Measurements from ENCODE around the gene LRRC46. TPM values are rescaled to one million over a fixed set of nuclear protein-coding genes. Genes with fewer than 3 reads are reported as not detected.

Gene LRRC46
- total and polyA plus RNA-seq, 5 donors from 2014 or later = 0.11 to 0.48 (median 0.20) TPM

DNA sequence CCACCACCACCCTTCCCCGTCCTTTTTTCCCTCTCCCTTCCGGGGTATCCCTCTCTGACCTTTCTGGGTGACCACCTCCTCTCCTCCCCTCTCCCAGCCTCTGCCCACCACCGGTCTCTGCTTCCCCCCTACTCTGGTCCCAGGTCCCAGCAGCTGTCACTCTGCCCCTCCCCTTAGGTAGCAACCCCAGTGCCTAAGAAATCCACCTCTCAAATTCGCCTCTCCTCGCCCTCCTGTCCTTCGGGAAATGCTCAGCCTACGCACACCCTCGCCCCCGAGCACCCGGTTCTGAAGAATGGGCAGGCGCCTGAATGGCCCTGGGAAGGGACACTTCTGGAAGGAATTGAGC, 20.3 kb downstream of the LRRC46 start:
- Histone ChIP-seq H3K36me3 (ENCODE audit: control insufficient read depth, insufficient read depth, low read length) (no peaks in the 10 kb centered on the region), H3K27me3 (ENCODE audit: control insufficient read depth, insufficient read depth, low read length) (peaks cover 50% of the 10 kb centered on the region), H3K4me1 (ENCODE audit: control insufficient read depth, insufficient read depth, low read length, poor library complexity, severe bottlenecking) (peaks cover 32% of the 10 kb centered on the region), H3K27ac (ENCODE audit: insufficient read depth, low read length, poor library complexity, severe bottlenecking) (no peak overlapping the region), H3K4me3 (ENCODE audit: low read depth, low read length) (no peak overlapping the region), H3K9me3 (ENCODE audit: control insufficient read depth in 2 of 2, low read length in 2 of 2) (no peaks in the 10 kb centered on the region)
- Mint-ChIP-seq H3K4me3 (peak overlapping the region in 2 of 4 donors; percentile 52 to 60), H3K27me3 (peaks cover 88% of the 10 kb centered on the region), H3K27ac (no peak overlapping the region), H3K36me3 (no peaks in the 10 kb centered on the region), H3K9me3 (peaks cover 0 to 2% (median 0%) of the 10 kb centered on the region in 7 donors), H3K4me1 (peaks cover 0 to 26% (median 10%) of the 10 kb centered on the region in 4 donors)
- DNase-seq (no peak), ATAC-seq (ENCODE audit: low read depth in 2 of 2) (no peak)

DNA sequence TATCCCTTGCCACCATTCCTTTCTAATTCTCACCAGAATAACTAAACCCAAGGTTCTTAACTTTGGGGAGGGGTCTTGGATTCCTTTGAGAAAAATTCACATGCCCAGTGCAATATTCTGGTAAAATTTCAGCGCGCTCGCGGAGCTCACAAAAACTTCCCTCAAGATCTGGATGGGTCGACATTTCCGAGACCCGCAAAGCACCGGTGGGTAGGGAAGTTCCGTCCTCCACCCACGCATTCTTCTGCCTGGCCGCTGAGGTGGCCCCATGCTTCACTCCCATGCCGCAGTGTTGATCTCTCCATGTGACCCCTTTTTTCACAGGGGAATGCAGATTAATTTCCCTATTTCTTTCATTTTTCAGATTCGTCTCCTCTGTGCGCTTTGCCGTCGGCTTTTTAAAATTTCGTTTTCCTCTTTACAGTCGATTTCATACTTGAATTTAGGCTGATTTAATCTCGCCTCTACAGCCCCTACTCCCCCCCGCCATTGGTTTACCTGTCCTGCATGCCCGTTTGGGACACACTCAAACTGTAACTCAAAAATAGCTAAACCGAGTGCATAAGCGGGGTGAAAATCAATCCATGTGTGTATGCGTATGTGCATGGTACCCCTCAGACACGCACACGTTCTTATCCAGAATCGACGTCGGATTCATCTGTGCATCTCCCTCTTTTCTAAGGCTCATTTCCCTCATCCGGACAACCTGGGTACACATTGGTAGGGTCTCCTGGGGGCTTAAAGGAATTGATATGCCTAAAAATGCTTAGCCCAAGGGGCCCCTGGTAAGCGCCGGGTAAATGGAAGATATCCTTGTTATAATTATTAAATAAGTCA, 20.9 kb downstream of the LRRC46 start:
- Histone ChIP-seq H3K27ac (ENCODE audit: insufficient read depth, low read length, poor library complexity, severe bottlenecking) (no peak overlapping the region), H3K9me3 (ENCODE audit: control insufficient read depth in 2 of 2, low read length in 2 of 2) (no peaks in the 10 kb centered on the region), H3K4me1 (ENCODE audit: control insufficient read depth, insufficient read depth, low read length, poor library complexity, severe bottlenecking) (peaks cover 26% of the 10 kb centered on the region), H3K27me3 (ENCODE audit: control insufficient read depth, insufficient read depth, low read length) (peaks cover 46% of the 10 kb centered on the region), H3K4me3 (ENCODE audit: low read depth, low read length) (no peak overlapping the region), H3K36me3 (ENCODE audit: control insufficient read depth, insufficient read depth, low read length) (no peaks in the 10 kb centered on the region)
- no peak overlapping the region for H3K27ac Mint-ChIP-seq
- peak overlapping the region; percentile 14 to 60 (median 47) for H3K4me3 Mint-ChIP-seq
- peaks cover 0 to 22% (median 8%) of the 10 kb centered on the region in 4 donors for H3K4me1 Mint-ChIP-seq
- ATAC-seq (ENCODE audit: low read depth in 2 of 2) = no peak
- no peaks in the 10 kb centered on the region for H3K36me3 Mint-ChIP-seq
- no peak for DNase-seq
- H3K9me3 Mint-ChIP-seq = peaks cover 0 to 2% (median 0%) of the 10 kb centered on the region in 7 donors
- H3K27me3 Mint-ChIP-seq = peaks cover 87% of the 10 kb centered on the region

DNA sequence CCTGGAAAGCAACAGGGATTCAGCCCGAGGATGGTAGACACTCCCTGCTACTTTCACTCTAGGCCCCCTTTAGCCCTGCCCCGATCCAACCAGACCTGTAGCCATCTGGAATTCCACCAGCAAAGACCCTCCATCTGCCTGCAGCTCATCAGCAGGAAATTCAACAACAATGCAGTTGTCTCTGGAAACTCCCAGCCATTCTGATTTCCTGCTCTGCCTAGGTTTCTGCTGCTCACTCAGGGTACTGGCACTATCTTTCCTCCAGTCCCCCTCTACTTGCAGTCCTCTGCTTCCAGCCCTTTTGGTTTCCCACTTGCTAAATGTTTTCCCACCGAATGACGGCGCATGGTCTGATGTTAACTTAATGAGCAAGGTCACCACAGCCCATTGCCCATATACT, 22.1 kb downstream of the LRRC46 start:
- Histone ChIP-seq H3K27ac (ENCODE audit: insufficient read depth, low read length, poor library complexity, severe bottlenecking) (no peak overlapping the region), H3K9me3 (ENCODE audit: control insufficient read depth in 2 of 2, low read length in 2 of 2) (no peaks in the 10 kb centered on the region), H3K4me3 (ENCODE audit: low read depth, low read length) (no peak overlapping the region), H3K36me3 (ENCODE audit: control insufficient read depth, insufficient read depth, low read length) (no peaks in the 10 kb centered on the region), H3K4me1 (ENCODE audit: control insufficient read depth, insufficient read depth, low read length, poor library complexity, severe bottlenecking) (peaks cover 21% of the 10 kb centered on the region), H3K27me3 (ENCODE audit: control insufficient read depth, insufficient read depth, low read length) (peaks cover 43% of the 10 kb centered on the region)
- H3K4me1 Mint-ChIP-seq = peaks cover 0 to 20% (median 8%) of the 10 kb centered on the region in 4 donors
- no peaks in the 10 kb centered on the region for H3K36me3 Mint-ChIP-seq
- H3K27me3 Mint-ChIP-seq = peaks cover 83% of the 10 kb centered on the region
- peak overlapping the region in 1 of 3 donors; percentile 67 for H3K27ac Mint-ChIP-seq
- peak overlapping the region in 1 of 4 donors; percentile 29 for H3K4me3 Mint-ChIP-seq
- H3K9me3 Mint-ChIP-seq = peaks cover 0 to 2% (median 0%) of the 10 kb centered on the region in 7 donors
- ATAC-seq (ENCODE audit: low read depth in 2 of 2) = no peak
- no peak for DNase-seq

DNA sequence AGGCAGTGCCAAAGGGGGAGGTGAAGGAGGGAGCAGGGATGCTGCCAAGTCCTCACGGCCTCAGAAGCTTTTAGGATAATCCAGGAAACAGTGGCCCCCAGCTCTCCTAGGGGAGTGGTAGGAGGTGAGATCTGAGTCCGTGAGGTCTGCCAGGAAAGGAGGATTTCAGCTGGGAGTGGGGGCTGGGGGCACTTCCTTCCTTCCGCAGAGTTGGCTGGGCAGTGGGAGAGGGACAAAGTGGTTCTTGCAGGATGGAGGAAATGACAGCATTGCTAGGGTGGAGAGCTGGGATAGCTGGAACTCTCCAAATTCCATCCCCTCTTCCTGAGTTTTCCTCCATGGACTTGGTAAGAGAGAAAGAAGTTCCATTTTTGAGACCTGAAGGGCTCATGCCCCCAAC, 24.3 kb downstream of the LRRC46 start:
- no peak overlapping the region for H3K27ac Mint-ChIP-seq
- peaks cover 0 to 11% (median 6%) of the 10 kb centered on the region in 4 donors for H3K4me1 Mint-ChIP-seq
- Histone ChIP-seq H3K4me1 (ENCODE audit: control insufficient read depth, insufficient read depth, low read length, poor library complexity, severe bottlenecking) (peaks cover 14% of the 10 kb centered on the region), H3K4me3 (ENCODE audit: low read depth, low read length) (no peak overlapping the region), H3K36me3 (ENCODE audit: control insufficient read depth, insufficient read depth, low read length) (no peaks in the 10 kb centered on the region), H3K27me3 (ENCODE audit: control insufficient read depth, insufficient read depth, low read length) (peaks cover 24% of the 10 kb centered on the region), H3K9me3 (ENCODE audit: control insufficient read depth in 2 of 2, low read length in 2 of 2) (no peaks in the 10 kb centered on the region), H3K27ac (ENCODE audit: insufficient read depth, low read length, poor library complexity, severe bottlenecking) (no peak overlapping the region)
- ATAC-seq (ENCODE audit: low read depth in 2 of 2) (no peak), DNase-seq (no peak)
- H3K27me3 Mint-ChIP-seq = peaks cover 61% of the 10 kb centered on the region
- H3K36me3 Mint-ChIP-seq = no peaks in the 10 kb centered on the region
- no peak overlapping the region for H3K4me3 Mint-ChIP-seq
- H3K9me3 Mint-ChIP-seq = peaks cover 0 to 4% (median 0%) of the 10 kb centered on the region in 7 donors

DNA sequence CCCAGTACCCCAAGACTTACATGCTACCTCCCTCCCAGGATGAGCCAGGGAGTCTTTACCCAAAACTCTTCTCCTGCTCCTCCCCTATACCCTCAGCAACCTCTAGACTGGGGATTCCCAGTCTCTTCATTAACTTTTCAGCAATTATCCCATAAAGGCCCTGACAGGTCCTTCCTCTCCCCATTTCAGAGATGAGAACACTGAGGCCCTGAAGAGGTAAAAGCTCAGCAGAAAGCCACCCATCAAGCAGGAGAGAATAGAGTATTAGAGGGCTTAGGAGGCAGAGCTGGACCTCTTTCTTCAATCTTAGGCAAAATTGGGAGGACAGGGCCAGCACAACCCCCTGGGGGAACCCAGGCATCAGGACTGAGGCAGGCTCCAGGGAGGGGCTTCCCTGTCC, 25.4 kb downstream of the LRRC46 start:
- Mint-ChIP-seq H3K27me3 (peaks cover 58% of the 10 kb centered on the region), H3K36me3 (no peaks in the 10 kb centered on the region), H3K9me3 (peaks cover 0 to 4% (median 0%) of the 10 kb centered on the region in 7 donors), H3K27ac (no peak overlapping the region), H3K4me3 (no peak overlapping the region), H3K4me1 (peaks cover 0 to 7% (median 4%) of the 10 kb centered on the region in 4 donors)
- H3K27ac ChIP-seq (ENCODE audit: insufficient read depth, low read length, poor library complexity, severe bottlenecking) = no peak overlapping the region
- ATAC-seq (ENCODE audit: low read depth in 2 of 2) (no peak), DNase-seq (no peak)
- no peaks in the 10 kb centered on the region for H3K9me3 ChIP-seq (ENCODE audit: control insufficient read depth in 2 of 2, low read length in 2 of 2)
- H3K36me3 ChIP-seq (ENCODE audit: control insufficient read depth, insufficient read depth, low read length) = no peaks in the 10 kb centered on the region
- peaks cover 3% of the 10 kb centered on the region for H3K4me1 ChIP-seq (ENCODE audit: control insufficient read depth, insufficient read depth, low read length, poor library complexity, severe bottlenecking)
- H3K4me3 ChIP-seq (ENCODE audit: low read depth, low read length) = no peak overlapping the region
- peaks cover 24% of the 10 kb centered on the region for H3K27me3 ChIP-seq (ENCODE audit: control insufficient read depth, insufficient read depth, low read length)

DNA sequence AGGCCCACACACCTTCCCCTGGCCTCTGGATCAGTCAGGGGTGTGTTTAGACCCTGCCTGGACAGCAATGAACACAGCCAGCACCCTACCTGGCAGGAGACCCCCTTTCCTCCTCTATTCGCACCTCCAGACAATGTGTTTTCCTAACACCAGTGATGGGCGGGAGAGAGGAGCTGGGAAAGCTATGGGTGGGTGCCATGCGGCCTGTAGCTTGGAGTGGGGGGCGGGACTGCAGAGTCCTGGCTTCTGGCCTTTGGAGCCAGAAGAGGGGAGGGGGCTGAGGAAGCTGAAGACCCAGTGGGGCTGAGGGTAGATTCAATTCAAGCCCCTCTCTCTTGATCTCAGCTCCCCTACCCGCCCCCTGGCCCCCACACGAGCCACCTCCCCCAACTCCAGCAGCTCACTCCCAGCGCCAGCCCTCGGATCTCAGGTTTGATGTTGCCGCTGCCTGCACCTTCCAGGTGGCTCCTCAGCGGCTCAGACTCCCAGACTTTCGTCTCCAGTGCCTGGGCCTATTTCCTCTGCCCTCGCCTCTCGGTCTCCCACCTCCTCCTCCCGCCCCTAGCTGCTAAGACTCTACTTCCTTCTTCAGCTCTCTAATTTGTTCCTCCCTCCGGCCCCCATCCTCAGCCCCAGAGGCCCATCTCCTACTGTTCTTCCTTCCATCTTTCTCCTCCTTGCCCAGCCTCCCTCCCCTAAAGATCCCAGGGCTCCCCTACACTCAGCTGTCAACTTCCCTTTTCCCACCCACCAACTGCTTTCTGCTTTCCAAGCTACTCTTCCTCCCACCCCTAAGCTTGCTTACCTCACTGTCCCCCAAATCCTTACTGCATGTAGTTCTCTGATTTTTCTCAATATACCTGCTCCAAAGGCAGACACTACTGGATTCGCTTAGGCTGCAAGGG, 26.3 kb downstream of the LRRC46 start:
- Histone ChIP-seq H3K4me1 (ENCODE audit: control insufficient read depth, insufficient read depth, low read length, poor library complexity, severe bottlenecking) (peaks cover 5% of the 10 kb centered on the region), H3K27ac (ENCODE audit: insufficient read depth, low read length, poor library complexity, severe bottlenecking) (no peak overlapping the region), H3K36me3 (ENCODE audit: control insufficient read depth, insufficient read depth, low read length) (no peaks in the 10 kb centered on the region), H3K27me3 (ENCODE audit: control insufficient read depth, insufficient read depth, low read length) (peaks cover 20% of the 10 kb centered on the region), H3K9me3 (ENCODE audit: control insufficient read depth in 2 of 2, low read length in 2 of 2) (no peaks in the 10 kb centered on the region), H3K4me3 (ENCODE audit: low read depth, low read length) (no peak overlapping the region)
- ATAC-seq (ENCODE audit: low read depth in 2 of 2) = no peak
- DNase-seq = no peak
- peaks cover 0 to 2% (median 0%) of the 10 kb centered on the region in 7 donors for H3K9me3 Mint-ChIP-seq
- H3K27me3 Mint-ChIP-seq = peaks cover 48% of the 10 kb centered on the region
- H3K4me1 Mint-ChIP-seq = peaks cover 0 to 4% (median 0%) of the 10 kb centered on the region in 4 donors
- no peak overlapping the region for H3K27ac Mint-ChIP-seq
- no peaks in the 10 kb centered on the region for H3K36me3 Mint-ChIP-seq
- H3K4me3 Mint-ChIP-seq = no peak overlapping the region

DNA sequence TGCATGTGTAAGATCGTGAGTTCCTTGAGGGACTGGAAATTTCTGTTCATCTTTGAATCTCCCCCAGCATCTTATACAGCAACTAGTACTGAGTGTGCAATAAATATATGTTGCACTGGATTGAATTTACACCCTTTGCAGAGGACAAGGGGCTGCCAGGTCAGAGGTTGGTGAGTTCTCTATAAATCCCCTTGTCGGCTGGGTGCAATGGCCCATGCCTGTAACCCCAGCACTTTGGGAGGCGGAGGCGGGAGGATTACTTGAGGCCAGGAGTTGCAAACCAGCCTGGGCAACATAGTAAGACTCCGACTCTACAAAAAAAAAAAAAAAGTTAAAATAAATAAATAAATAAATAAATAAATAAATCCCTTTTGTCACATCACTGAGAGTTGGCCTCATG, 28.9 kb downstream of the LRRC46 start:
- Histone ChIP-seq H3K4me1 (ENCODE audit: control insufficient read depth, insufficient read depth, low read length, poor library complexity, severe bottlenecking) (peaks cover 16% of the 10 kb centered on the region), H3K36me3 (ENCODE audit: control insufficient read depth, insufficient read depth, low read length) (no peaks in the 10 kb centered on the region), H3K4me3 (ENCODE audit: low read depth, low read length) (no peak overlapping the region), H3K27ac (ENCODE audit: insufficient read depth, low read length, poor library complexity, severe bottlenecking) (no peak overlapping the region), H3K9me3 (ENCODE audit: control insufficient read depth in 2 of 2, low read length in 2 of 2) (no peaks in the 10 kb centered on the region), H3K27me3 (ENCODE audit: control insufficient read depth, insufficient read depth, low read length) (no peaks in the 10 kb centered on the region)
- Mint-ChIP-seq H3K4me1 (peaks cover 0 to 17% (median 6%) of the 10 kb centered on the region in 4 donors), H3K27ac (no peak overlapping the region), H3K36me3 (no peaks in the 10 kb centered on the region), H3K9me3 (peaks cover 0 to 2% (median 0%) of the 10 kb centered on the region in 7 donors), H3K4me3 (no peak overlapping the region), H3K27me3 (peaks cover 29% of the 10 kb centered on the region)
- DNase-seq (no peak), ATAC-seq (ENCODE audit: low read depth in 2 of 2) (no peak)
